BJ (cell line): ENCODE results near the gene CARD6. TPM values are rescaled to one million over a fixed set of nuclear protein-coding genes. Genes with fewer than 3 reads are reported as not detected.
"Not testable (repeated sequence)": the region's sequence is repeated elsewhere in the genome, so short reads cannot be mapped to it uniquely, and the experiment has no call there.

ENCODE experiments used
- CTCF ChIA-PET: fragments of 350-600 bp; formaldehyde crosslinking; extraction: SDS; loops from one replicate; lab custom pipeline; 2021; ENCODE audit warnings: antibody characterized with exemption, inconsistent platforms; lab: Yijun Ruan, JAX
- POLR2A ChIA-PET: fragments of 300-600 bp; sonication (Branson Sonifier 250); formaldehyde crosslinking; extraction: SDS; loops from one replicate; lab custom pipeline; 2021; ENCODE audit warnings: antibody characterized with exemption; lab: Charles Lee
- DNase-seq: peaks from one replicate; pipeline ENCODE4 v3.0.0-alpha.2; 2011; ENCODE audit warnings: low read depth
- H3K27me3 ChIP-seq: 2 replicates; pipeline ENCODE4 v1.6.0; 2011; ENCODE audit warnings: low read length; ENCODE audit not compliant: control insufficient read depth, insufficient read depth
- H3K36me3 ChIP-seq: 2 replicates; pipeline ENCODE4 v1.5.1; 2011; ENCODE audit warnings: low read length; ENCODE audit not compliant: control insufficient read depth, insufficient read depth
- H3K4me3 ChIP-seq: 2 replicates; pipeline ENCODE4 v1.5.1; 2011; ENCODE audit warnings: low read depth, mild to moderate bottlenecking, control low read depth, low read length
- CTCF ChIP-seq: IDR thresholded peaks from 2 replicates; pipeline ENCODE4 v1.5.1; 2011; ENCODE audit warnings: low read depth, mild to moderate bottlenecking, control low read depth, inconsistent platforms, low read length, moderate library complexity; ENCODE audit not compliant: insufficient read depth
- polyA plus RNA-seq: library from polyadenylated mRNA; depleted of rRNA; stranded (reverse); fragments of >200 nt; gene quantifications from 2 replicates; pipeline ENCODE4 v1.2.3, GENCODE V29; 2011

The CARD6 gene
- polyA plus RNA-seq, 1 experiment = 0.63 TPM

- DNase-seq = no peak
- ChIA-PET CTCF (interaction anchor here (0.6 to 2.2 kb wide), 3 partner anchors 10 to 849 kb away, joined by 3 to 7 read pairs (median 4); no protein-coding TSS in a partner anchor), POLR2A (no interaction called here)
- H3K36me3 ChIP-seq = no peaks in the 10 kb centered on the region
- TF ChIP-seq CTCF = no peak
- no peak overlapping the region for H3K4me3 ChIP-seq
- H3K27me3 ChIP-seq = peaks cover 3% of the 10 kb centered on the region; the same call in 1 of the 2 replicates
Observed at GRCh38 chr5:40869384-40869783, 28.2 kb downstream of the CARD6 start.

GRCh38 chr5:40871177-40871576, 30.0 kb downstream of the CARD6 start:
- ChIA-PET CTCF (interaction anchor here (0.7 to 2.2 kb wide), 4 partner anchors 8 to 1292 kb away, joined by 3 to 7 read pairs (median 3); no protein-coding TSS in a partner anchor), POLR2A (no interaction called here)
- no peaks in the 10 kb centered on the region for H3K36me3 ChIP-seq
- DNase-seq = no peak
- TF ChIP-seq CTCF = no peak
- peaks cover 3% of the 10 kb centered on the region; the same call in 1 of the 2 replicates for H3K27me3 ChIP-seq
- H3K4me3 ChIP-seq = no peak overlapping the region

GRCh38 chr5:40872253-40872652, 31.1 kb downstream of the CARD6 start:
- H3K36me3 ChIP-seq, H3K4me3 ChIP-seq, H3K27me3 ChIP-seq, POLR2A ChIA-PET, DNase-seq: not testable (repeated sequence)
- CTCF ChIA-PET = interaction anchor here (0.6 to 1.4 kb wide), 3 partner anchors 18 to 1655 kb away, joined by 3 read pairs; no protein-coding TSS in a partner anchor

GRCh38 chr5:40873286-40873880, 32.2 kb downstream of the CARD6 start:
- ChIA-PET POLR2A (no interaction called here), CTCF (no interaction called here)
- H3K36me3 ChIP-seq = no peaks in the 10 kb centered on the region
- TF ChIP-seq CTCF = no peak
- no peak for DNase-seq
- no peak overlapping the region for H3K4me3 ChIP-seq
- 0 out of 2 replicates have a peak, but pooled peaks cover 3% of the 10 kb centered on the region for H3K27me3 ChIP-seq

- POLR2A ChIA-PET = no interaction called here
- H3K4me3 ChIP-seq = no peak overlapping the region
- H3K36me3 ChIP-seq = no peaks in the 10 kb centered on the region
- CTCF ChIA-PET = no interaction called here
- H3K27me3 ChIP-seq = 0 out of 2 replicates have a peak, but pooled peaks cover 2% of the 10 kb centered on the region
- DNase-seq = no peak
- TF ChIP-seq CTCF = no peak
Observed at GRCh38 chr5:40875958-40876357, 34.8 kb downstream of the CARD6 start.
